Germinal center (tissue), 1 donor: ENCODE data around the gene TBC1D22A.
"Not testable (repeated sequence)": the region's sequence is repeated elsewhere in the genome, so short reads cannot be mapped to it uniquely, and the experiment has no call there.

Experiments used
- DNase-seq: peaks from one replicate; pipeline ENCODE4 v3.0.0; 2012; ENCODE audit warnings: mixed read lengths, low spot score

TBC1D22A gene

DNA sequence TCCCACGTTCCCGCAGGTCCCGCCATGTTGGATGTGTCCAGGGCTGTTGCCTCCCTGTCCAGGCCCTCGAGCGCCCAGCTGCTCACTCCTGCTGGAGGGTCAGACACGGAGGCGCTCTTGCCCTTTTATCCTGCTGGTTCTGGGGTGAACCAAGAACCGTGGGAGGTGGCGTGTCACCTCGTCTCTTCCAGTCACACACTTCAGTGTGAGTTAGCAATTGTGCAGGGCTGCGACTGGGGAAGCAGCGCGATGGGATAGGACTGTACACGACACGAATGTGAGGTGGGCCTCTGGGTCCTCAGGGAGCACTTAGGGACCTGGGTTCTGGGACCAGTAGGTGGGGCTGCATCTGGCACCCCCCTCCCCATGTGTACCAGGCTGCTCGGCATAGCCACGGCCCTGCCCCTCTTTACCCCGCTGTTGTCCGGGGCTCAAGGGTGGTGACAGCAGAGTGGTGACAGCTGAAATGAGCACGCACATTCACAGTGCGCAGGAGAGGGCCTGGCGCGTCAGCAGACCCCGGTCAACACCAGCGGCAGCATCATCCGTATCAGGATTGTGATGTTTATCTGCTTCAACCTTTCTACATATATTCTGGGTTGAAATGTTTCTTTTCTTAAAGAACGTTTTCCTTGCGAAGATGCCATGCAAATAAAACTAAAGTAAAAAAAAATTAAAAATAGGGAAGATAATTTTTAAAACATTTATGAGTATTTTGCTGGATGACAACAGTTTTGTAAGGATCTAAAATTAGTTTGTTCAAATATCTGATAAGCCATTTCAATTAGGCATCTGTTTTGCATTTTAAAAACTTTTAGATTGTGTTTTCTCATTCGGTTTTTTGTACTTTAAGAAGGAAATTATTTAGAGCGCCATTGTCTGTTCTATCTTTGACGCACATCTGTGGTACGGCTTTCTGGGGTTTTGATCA, 210.7 kb downstream of the TBC1D22A start:
- no peak for DNase-seq

- no peak for DNase-seq
These were observed 211.6 kb downstream of the TBC1D22A start for GRCh38 chr22:46974077-46974476.

DNA sequence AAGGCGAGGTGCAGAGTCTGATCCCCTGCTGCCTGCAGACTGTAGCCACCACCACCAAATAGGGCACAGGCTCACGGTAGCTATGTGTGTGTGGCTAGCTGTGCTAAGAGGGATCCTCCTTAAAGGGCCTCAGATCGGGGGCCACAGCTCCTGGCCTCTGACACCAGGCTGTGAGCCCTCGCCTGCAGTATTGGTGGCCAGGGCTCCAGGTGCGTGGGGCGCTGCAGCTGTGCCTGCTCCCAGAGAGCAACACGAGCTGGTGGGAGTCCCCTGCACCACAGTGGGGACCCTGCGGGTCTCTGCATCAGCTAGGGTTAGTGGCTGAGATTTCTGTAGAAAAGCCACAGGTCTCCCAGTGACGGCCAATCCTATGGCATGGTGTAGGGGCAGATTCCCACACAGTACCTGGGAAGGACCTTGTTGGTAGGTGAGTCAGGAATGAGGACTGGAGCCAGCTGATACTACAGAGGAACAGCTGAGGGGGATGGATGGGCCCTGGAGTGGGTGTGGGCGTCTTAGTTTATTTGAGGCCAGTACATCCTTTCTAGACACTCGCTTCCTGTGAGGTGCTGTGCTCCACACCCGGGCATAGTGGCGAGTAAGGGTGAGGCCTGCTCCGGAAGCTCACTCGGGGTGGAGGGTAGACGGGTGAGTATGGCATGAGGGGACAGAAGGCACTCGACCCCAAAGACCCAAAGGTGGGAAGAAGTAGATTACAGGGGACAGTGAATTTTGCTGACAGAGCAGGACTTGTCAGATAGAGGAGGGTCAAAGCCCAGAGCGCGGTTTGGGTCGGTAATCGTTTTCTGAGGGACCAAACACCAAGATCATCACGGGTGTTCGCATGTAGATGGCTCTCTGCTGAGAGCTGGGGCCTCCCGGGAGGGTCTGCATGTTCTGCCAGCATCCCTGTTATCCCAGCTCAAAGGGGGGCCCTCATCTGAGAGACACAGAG, 212.5 kb downstream of the TBC1D22A start:
- no peak for DNase-seq

DNA sequence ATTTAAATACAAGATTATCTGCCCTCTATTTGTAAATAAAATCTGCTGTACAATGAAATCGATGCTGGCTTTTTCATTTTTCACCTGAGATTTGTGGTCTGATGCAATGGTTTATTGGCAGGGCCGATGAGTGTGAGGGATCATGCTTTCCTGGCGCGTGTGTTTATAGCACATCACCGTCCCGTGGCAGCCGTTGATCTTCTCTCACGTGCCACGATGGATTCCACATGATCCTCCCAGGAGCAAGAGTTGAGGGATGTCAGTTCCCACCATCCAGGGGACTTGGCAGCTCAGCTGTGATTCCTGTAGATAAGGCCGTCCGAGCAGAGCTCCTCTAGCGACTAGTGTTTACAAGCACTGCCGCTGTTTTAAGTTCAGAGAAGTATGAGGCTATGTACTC, 213.7 kb downstream of the TBC1D22A start:
- no peak for DNase-seq

- no peak for DNase-seq
These were observed 214.1 kb downstream of the TBC1D22A start for GRCh38 chr22:46976598-46976997.

DNA sequence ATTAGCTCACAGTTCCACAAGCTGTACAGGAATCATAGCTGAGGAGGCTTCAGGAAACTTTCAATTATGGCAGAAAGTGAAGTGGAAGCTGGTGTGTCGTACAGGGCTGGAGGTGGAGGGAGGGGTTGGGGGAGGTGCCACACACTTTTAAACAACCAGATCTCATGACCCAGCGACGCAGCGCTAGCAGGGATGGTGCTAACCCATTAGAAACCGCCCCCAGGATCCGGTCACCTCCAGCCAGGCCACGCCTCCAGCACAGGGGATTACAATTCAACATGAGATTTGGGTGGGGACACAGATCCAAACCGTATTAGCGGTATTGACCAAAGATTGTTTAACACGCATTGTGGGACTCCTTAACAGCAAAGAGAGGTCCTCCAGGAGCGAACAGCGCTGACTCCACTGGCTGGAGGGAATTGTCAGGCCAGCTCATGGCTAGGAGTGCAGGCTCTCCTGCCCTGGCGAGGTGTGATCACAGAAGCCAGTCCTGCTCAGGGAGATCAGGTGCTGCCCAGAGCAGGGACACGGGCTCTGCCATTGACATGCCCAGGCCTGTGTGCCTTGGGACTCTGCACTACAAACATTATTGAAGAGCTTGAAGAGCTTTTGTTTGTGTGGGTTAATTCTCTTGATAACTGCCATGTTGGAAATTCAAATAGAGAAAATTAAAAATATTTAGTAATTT, 215.3 kb downstream of the TBC1D22A start:
- no peak for DNase-seq

DNA sequence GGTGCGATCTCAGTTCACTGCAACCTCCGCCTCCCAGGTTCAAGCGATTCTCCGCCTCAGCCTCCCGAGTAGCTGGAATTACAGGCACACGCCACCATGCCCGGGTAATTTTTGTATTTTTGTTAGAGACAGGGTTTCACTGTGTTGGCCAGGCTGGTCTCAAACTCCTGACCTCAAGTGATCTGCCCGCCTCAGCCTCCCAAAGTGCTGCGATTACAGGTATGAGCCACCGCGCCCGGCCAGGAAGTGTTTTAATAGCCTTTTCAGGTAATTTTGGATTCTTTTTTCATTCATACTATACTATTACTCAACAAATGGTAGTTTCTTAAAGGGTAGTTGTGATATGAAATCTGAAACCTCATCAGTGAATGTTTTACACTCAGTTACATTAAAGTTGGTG, 216.2 kb downstream of the TBC1D22A start:
- DNase-seq: not testable (repeated sequence)

GRCh38 chr22:46979506-46979905, 217.1 kb downstream of the TBC1D22A start:
- no peak for DNase-seq

GRCh38 chr22:46980392-46980791, 217.9 kb downstream of the TBC1D22A start:
- DNase-seq: no peak

DNA sequence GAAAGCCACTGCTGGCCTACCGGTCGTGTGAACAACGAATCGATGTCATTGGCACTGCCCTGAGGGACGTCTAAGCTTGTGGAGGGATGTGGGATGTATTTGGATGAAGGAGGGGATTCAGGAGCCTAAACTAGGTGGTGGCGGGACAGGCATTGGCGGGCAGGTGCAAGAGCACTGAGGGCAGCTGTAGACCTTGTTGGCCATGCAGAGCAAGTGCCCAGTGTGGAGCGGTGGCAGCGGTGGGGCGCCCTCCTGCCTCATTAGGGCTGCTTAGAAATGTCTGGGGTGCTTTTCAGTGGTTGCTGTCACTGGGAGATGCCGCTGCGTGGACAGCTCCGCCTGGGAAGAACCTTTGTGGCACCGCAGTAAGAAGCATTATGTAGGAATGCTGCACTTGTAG, 220.2 kb downstream of the TBC1D22A start:
- DNase-seq: no peak

DNA sequence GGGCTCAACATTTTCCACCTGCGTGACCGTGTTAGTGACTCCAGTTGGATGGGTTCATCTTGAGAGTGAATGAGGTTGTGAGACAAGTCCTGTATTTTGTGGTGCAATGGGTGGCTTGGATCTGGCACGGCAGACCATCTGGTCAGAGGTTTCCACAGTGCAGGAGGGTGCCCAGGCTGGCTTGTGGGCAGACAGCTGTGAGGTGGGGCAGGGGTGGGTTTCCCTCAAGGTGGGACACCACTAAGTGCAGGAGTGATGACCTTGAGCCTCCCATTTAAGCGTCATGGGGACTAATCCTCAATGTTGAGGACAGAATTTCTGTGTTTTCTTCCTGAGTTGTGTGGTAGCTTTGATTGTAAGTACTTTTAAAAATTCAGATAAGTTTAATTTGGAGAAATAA, 220.6 kb downstream of the TBC1D22A start:
- no peak for DNase-seq

DNA sequence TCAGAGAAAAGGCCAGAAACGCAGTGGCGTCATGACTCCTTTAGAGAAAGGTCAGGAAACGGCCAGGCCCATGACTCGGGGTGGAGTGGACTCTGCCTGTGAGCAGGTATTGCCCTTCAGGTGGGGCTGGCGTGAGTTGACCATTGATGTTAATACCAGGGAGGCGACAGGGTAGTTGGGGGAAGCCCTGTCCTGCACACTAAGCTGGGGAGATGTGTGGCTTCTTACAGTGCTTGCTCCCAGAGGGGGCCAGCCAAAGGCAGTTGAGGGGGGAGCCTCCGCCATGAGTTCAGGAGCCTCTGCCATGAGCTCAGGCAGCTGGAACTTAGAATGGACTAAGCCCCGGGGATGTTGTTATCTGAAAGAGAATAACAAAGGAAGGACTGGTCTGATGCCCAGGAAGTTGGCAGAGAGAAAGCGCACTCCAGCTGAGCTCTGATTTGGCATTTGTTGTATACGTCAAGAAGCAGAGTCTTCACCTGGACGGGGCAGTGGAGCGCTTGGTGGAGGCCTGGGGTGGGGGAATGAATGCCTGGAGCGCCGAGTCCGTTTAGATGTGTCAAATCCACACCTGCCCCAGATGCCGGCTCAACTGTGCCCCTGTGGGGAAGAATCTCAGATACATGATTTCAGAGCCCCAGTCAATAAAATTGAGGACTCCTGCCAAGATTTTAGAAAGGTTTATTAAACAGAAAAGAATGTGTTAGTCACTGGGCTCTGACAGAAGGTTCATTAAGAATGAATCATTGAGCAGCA, 222.5 kb downstream of the TBC1D22A start:
- DNase-seq: no peak

GRCh38 chr22:46985507-46985882, 223.0 kb downstream of the TBC1D22A start:
- no peak for DNase-seq

- DNase-seq: no peak
These were observed 224.3 kb downstream of the TBC1D22A start for GRCh38 chr22:46986788-46987187.

- no peak for DNase-seq
These were observed 228.6 kb downstream of the TBC1D22A start for GRCh38 chr22:46990937-46991550.

DNA sequence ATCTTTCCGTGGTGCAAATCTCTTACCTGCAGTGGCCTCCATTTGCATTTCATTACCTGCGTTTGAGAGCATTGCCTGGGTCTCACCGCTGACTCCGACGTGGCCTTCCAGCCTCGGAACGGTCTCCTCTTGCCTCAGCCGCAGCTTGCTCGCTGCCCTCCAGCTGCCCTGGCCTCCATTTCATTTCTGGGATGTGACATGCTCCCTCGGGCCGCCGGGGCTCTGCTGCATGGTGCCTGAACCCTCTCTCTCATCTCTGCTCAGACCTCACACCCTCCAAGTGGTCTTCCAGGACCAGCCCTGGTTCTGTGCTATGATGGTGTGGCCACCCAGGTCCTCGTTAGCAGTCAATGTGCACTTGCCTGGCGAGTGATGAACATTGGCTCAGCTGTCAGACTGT, 229.2 kb downstream of the TBC1D22A start:
- DNase-seq: no peak

DNA sequence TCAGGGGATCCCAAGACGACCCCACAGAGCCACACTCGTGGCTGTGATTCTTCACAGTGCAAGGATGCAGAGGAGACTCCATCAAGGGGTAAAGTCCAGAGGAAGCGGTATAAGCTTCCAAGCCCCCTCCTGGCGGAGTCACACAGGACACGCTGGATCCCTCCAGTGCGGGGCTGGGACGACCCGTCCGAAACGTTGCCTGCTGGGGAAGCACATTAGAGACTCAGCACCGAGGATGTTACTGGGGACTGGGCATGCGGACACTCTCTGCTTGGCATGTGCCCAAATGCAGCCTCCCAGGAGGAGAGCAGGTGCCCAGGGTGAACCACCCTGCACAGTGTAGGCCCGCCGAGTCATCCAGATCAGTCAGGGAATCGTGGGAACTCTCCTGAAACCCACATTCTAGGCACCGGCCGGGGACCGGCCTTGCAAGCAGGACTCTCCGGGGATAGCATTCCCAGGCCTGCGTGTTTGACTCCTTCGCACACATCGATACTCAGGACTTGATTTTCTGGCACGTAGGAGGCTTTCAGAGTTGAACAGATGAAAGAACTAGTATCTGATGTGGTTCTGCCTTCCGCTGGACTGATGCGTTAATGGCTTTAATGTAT, 229.8 kb downstream of the TBC1D22A start:
- DNase-seq: no peak

DNA sequence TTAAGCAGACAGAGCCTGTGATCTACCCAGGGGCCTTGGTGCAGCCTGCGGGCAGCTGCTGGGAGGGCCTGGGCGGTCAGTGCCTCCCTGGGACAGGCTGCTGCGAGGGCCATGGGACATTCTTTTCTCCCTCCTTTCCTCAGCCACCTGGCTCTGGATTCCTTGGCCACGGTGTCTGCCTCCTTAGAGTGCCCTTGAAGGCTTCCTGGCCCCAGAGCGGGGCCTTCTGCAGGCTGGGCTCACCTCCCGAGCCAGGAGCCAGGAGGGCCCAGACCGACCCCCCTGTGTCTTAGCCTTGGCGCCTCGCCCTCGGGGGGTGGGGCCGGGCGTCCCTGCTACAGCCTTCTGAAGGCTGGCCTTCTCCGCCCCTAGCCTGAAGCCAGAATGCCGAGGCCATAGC, 231.2 kb downstream of the TBC1D22A start:
- no peak for DNase-seq

DNA sequence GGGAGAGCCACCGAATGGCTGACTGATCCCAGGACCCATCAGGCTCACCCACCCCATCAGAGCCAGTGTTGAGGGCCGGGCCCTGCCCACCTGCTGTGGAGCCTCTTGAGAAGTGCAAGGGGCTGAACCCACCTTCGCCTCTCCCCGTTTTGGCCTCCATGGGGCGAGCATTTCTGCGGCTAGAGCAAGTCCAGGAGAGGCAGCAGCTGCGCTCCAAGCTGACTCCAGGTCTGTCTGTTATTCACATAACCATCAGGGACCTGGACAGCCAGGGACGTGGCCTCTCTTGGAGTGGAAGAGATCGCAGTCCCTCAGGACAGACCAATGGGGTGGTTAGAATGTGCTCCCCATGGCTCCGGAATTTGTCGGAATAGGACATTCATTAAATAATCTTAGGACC, 231.8 kb downstream of the TBC1D22A start:
- DNase-seq: no peak

GRCh38 chr22:46994983-46995382, 232.5 kb downstream of the TBC1D22A start:
- no peak for DNase-seq
